ENCODE measurements around the gene CREB3L2. TPM values are rescaled to one million over a fixed set of nuclear protein-coding genes. Genes with fewer than 3 reads are reported as not detected.
"Not testable (repeated sequence)": the region's sequence is repeated elsewhere in the genome, so short reads cannot be mapped to it uniquely, and the experiment has no call there.

CREB3L2 gene
- total RNA-seq, 2 experiments from 2014 or later = 23.7 to 27.2 TPM

- POLR2A ChIA-PET = no interaction called here
- CTCF ChIA-PET = interaction anchor here (0.9 kb wide), 1 partner anchor 28 kb away, joined by 4 read pairs; no protein-coding TSS in a partner anchor
Observed at GRCh38 chr7:137940656-137941518, 61.0 kb downstream of the CREB3L2 start.

- ChIA-PET CTCF (no interaction called here), POLR2A (no interaction called here)
Observed at GRCh38 chr7:137940218-137940617, 61.7 kb downstream of the CREB3L2 start.

GRCh38 chr7:137937202-137937560 is 64.7 kb downstream of the CREB3L2 start:
- CTCF ChIA-PET = interaction anchor here (1.5 kb wide), 1 partner anchor 65 kb away, joined by 3 read pairs; the partner anchor contains the start of gene CREB3L2
- POLR2A ChIA-PET = interaction anchor here (0.6 kb wide), 1 partner anchor 118 kb away, joined by 8 read pairs; no protein-coding TSS in a partner anchor

GRCh38 chr7:137936509-137937201 is 65.2 kb downstream of the CREB3L2 start:
- ChIA-PET POLR2A (no interaction called here), CTCF (interaction anchor here (1.5 kb wide), 1 partner anchor 65 kb away, joined by 3 read pairs; the partner anchor contains the start of gene CREB3L2)

- POLR2A ChIA-PET = no interaction called here
- CTCF ChIA-PET = no interaction called here
Observed at GRCh38 chr7:137935884-137936508, 65.9 kb downstream of the CREB3L2 start.

GRCh38 chr7:137934941-137935883 is 66.7 kb downstream of the CREB3L2 start:
- CTCF ChIA-PET = interaction anchor here (0.7 kb wide), 1 partner anchor 12 kb away, joined by 3 read pairs; no protein-coding TSS in a partner anchor

GRCh38 chr7:137934176-137934826 is 67.6 kb downstream of the CREB3L2 start:
- CTCF ChIA-PET = interaction anchor here (0.7 kb wide), 1 partner anchor 13 kb away, joined by 3 read pairs; no protein-coding TSS in a partner anchor
- POLR2A ChIA-PET = no interaction called here

More at GRCh38 chr7:137934941-137935883, 66.7 kb downstream of the CREB3L2 start:
- POLR2A ChIA-PET = no interaction called here

- POLR2A ChIA-PET = no interaction called here
- CTCF ChIA-PET = interaction anchor here (0.5 kb wide), 1 partner anchor 309 kb away, joined by 3 read pairs; no protein-coding TSS in a partner anchor
Observed at GRCh38 chr7:137933270-137934017, 68.4 kb downstream of the CREB3L2 start.

GRCh38 chr7:137932881-137933269 is 69.0 kb downstream of the CREB3L2 start:
- ChIA-PET POLR2A (no interaction called here), CTCF (interaction anchor here (0.5 kb wide), 1 partner anchor 309 kb away, joined by 3 read pairs; no protein-coding TSS in a partner anchor)

- ChIA-PET POLR2A (no interaction called here), CTCF (interaction anchor here (0.7 kb wide), 1 partner anchor 243 kb away, joined by 3 read pairs; no protein-coding TSS in a partner anchor)
Observed at GRCh38 chr7:137931823-137932222, 70.1 kb downstream of the CREB3L2 start.

- POLR2A ChIA-PET = no interaction called here
- CTCF ChIA-PET = interaction anchor here (0.7 kb wide), 1 partner anchor 282 kb away, joined by 3 read pairs; no protein-coding TSS in a partner anchor
Observed at GRCh38 chr7:137930581-137930980, 71.3 kb downstream of the CREB3L2 start.

GRCh38 chr7:137928626-137929025 is 73.3 kb downstream of the CREB3L2 start:
- POLR2A ChIA-PET = no interaction called here

GRCh38 chr7:137927386-137927785 is 74.5 kb downstream of the CREB3L2 start:
- ChIA-PET CTCF (no interaction called here), POLR2A (no interaction called here)

More at GRCh38 chr7:137928626-137929025, 73.3 kb downstream of the CREB3L2 start:
- CTCF ChIA-PET = interaction anchor here (0.8 kb wide), 1 partner anchor 16 kb away, joined by 3 read pairs; no protein-coding TSS in a partner anchor

- CTCF ChIA-PET, POLR2A ChIA-PET: not testable (repeated sequence)
Observed at GRCh38 chr7:137926206-137926605, 75.7 kb downstream of the CREB3L2 start.

- CTCF ChIA-PET = no interaction called here
- POLR2A ChIA-PET = no interaction called here
Observed at GRCh38 chr7:137925754-137926153, 76.1 kb downstream of the CREB3L2 start.

GRCh38 chr7:137925091-137925490 is 76.8 kb downstream of the CREB3L2 start:
- CTCF ChIA-PET = no interaction called here
- POLR2A ChIA-PET = no interaction called here

- ChIA-PET POLR2A (no interaction called here), CTCF (no interaction called here)
Observed at GRCh38 chr7:137923380-137923779, 78.5 kb downstream of the CREB3L2 start.
